Adrenal gland (tissue), 5 donors: ENCODE measurements around the gene TTC34.

ENCODE experiments used
- POLR2A ChIP-seq, 2 donors: fragments of 450-650 bp; IDR thresholded peaks; one replicate each; pipeline ENCODE4 v1.6.1; 2017; ENCODE audit warnings: antibody characterized with exemption in 2 of 2, mild to moderate bottlenecking in 2 of 2, moderate library complexity in 1 of 2
- TF ChIP-seq, protein P1 (sequence below), 6 experiments: fragments of 450-650 bp in 4 of 6; fragments of 200-600 bp in 2 of 6; sonication (generic) in 1 of 6; IDR thresholded peaks; 1 replicate in 5 of 6; 2 replicates in 1 of 6; pipeline versions ENCODE4 v1.5.1 to v1.8.0; 2016 to 2021; ENCODE audit warnings: antibody characterized with exemption in 6 of 6, mild to moderate bottlenecking in 2 of 6, moderate library complexity in 1 of 6
- donor health status: DM: no; HTN: no; CAD: no.

GRCh38 chr1:2789986-2790581, 11.4 kb downstream of the TTC34 start:
- no peak for TF ChIP-seq POLR2A (IDR thresholded peaks at IDR 0.05)
- TF ChIP-seq, protein P1, sequence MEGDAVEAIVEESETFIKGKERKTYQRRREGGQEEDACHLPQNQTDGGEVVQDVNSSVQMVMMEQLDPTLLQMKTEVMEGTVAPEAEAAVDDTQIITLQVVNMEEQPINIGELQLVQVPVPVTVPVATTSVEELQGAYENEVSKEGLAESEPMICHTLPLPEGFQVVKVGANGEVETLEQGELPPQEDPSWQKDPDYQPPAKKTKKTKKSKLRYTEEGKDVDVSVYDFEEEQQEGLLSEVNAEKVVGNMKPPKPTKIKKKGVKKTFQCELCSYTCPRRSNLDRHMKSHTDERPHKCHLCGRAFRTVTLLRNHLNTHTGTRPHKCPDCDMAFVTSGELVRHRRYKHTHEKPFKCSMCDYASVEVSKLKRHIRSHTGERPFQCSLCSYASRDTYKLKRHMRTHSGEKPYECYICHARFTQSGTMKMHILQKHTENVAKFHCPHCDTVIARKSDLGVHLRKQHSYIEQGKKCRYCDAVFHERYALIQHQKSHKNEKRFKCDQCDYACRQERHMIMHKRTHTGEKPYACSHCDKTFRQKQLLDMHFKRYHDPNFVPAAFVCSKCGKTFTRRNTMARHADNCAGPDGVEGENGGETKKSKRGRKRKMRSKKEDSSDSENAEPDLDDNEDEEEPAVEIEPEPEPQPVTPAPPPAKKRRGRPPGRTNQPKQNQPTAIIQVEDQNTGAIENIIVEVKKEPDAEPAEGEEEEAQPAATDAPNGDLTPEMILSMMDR (IDR thresholded peaks at IDR 0.05), result no peak
